Measurements from ENCODE around the gene RPS2.

Gene RPS2

GRCh38 chr16:1959269-1960039, 5.2 kb downstream of the RPS2 start, which contains the start of gene NDUFB10 (continued):
- peak; percentile 79 for TF ChIP-seq YY1 (tag by site-specific recombination; IDR thresholded peaks at IDR 0.05)
- TF ChIP-seq ZNF26 (tag by site-specific recombination; IDR thresholded peaks at IDR 0.05), result no peak
- TF ChIP-seq OSR2 (tag by site-specific recombination; IDR thresholded peaks at IDR 0.05), result no peak
- no peak for TF ChIP-seq ZNF704 (tag by site-specific recombination; IDR thresholded peaks at IDR 0.05)
- TF ChIP-seq KLF8 (tag by site-specific recombination; IDR thresholded peaks at IDR 0.05), result 0 out of 2 replicates have a peak, but pooled peaks have one; percentile 23
- no peak for TF ChIP-seq HIC1 (tag by site-specific recombination; IDR thresholded peaks at IDR 0.05)
- no peak for TF ChIP-seq TSHZ1 (tag by site-specific recombination; IDR thresholded peaks at IDR 0.05; ENCODE audit: borderline replicate concordance)
- TF ChIP-seq ZNF239 (tag by site-specific recombination; IDR thresholded peaks at IDR 0.05), result no peak
- TF ChIP-seq ZXDB (tag by site-specific recombination; IDR thresholded peaks at IDR 0.05), result peak; percentile 78
- no peak for TF ChIP-seq ZBTB44 (tag by site-specific recombination; IDR thresholded peaks at IDR 0.05)
- no peak for TF ChIP-seq ZNF629 (tag by site-specific recombination; IDR thresholded peaks at IDR 0.05)
- no peak for TF ChIP-seq ZNF416 (tag by site-specific recombination; IDR thresholded peaks at IDR 0.05)
- TF ChIP-seq ZNF488 (tag by site-specific recombination; IDR thresholded peaks at IDR 0.05), result no peak
- TF ChIP-seq ZNF18 (tag by site-specific recombination; IDR thresholded peaks at IDR 0.05), result no peak
- TF ChIP-seq ZNF449 (tag by site-specific recombination; IDR thresholded peaks at IDR 0.05), result peak; percentile 64; the same call in 1 of the 2 replicates
- no peak for TF ChIP-seq REPIN1 (tag by site-specific recombination; IDR thresholded peaks at IDR 0.05; ENCODE audit: low read depth)
- TF ChIP-seq ZSCAN4 (tag by site-specific recombination; IDR thresholded peaks at IDR 0.05), result no peak
